COR-L47 (cell line): ENCODE data around the gene BCR.

Experiments used
- DNase-seq: peaks from one replicate; lab custom pipeline; 2025; lab: John Stamatoyannopoulos, UW

BCR gene

GRCh38 chr22:23277583-23278295, 97.4 kb downstream of the BCR start:
- DNase-seq: no peak

- DNase-seq: no peak
These were observed 98.8 kb downstream of the BCR start for GRCh38 chr22:23278883-23279675.

GRCh38 chr22:23279781-23280180, 99.5 kb downstream of the BCR start:
- no peak for DNase-seq

- no peak for DNase-seq
These were observed 100.2 kb downstream of the BCR start for GRCh38 chr22:23280356-23281052.

- DNase-seq: no peak
These were observed 100.7 kb downstream of the BCR start for GRCh38 chr22:23281053-23281405.

GRCh38 chr22:23281406-23282088, 101.2 kb downstream of the BCR start:
- DNase-seq: peak; percentile 81

- no peak for DNase-seq
These were observed 101.8 kb downstream of the BCR start for GRCh38 chr22:23282089-23282501.

- no peak for DNase-seq
These were observed 102.2 kb downstream of the BCR start for GRCh38 chr22:23282516-23282915.

- no peak for DNase-seq
These were observed 102.7 kb downstream of the BCR start for GRCh38 chr22:23282986-23283385.

- no peak for DNase-seq
These were observed 103.5 kb downstream of the BCR start for GRCh38 chr22:23283591-23284503.

GRCh38 chr22:23284504-23285033, 104.3 kb downstream of the BCR start:
- DNase-seq: no peak

GRCh38 chr22:23285236-23285635, 104.9 kb downstream of the BCR start:
- DNase-seq: no peak

- no peak for DNase-seq
These were observed 105.4 kb downstream of the BCR start for GRCh38 chr22:23285734-23286133.

GRCh38 chr22:23286296-23286695, 106.0 kb downstream of the BCR start:
- no peak for DNase-seq

GRCh38 chr22:23287136-23288095, 107.1 kb downstream of the BCR start:
- no peak for DNase-seq

- DNase-seq: no peak
These were observed 108.2 kb downstream of the BCR start for GRCh38 chr22:23288301-23289129.

- no peak for DNase-seq
These were observed 108.8 kb downstream of the BCR start for GRCh38 chr22:23289130-23289503.

- DNase-seq: peak; percentile 7
These were observed 109.8 kb downstream of the BCR start for GRCh38 chr22:23289851-23290724.
